ENCODE results near the gene MBTPS2.

DNA sequence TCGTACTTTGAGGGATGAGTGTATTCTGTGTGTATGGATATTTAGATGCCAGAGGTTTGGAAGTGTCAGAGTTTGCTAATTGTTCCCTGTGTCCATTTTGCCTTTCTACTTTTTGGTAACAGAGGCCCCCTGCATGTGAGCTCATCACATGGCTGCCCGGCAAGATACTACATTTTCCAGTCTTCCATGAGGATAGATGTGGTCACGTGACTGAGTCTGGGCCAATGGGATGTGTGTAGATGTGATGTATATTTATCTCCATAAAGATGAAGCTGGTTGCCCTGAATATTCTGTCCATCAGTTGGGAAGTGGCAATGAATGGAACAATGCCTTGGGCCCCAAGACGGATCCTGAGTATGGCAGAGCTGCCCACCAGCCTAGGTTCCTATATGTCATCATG lies 72.1 kb downstream of the MBTPS2 start:
- no peak for TF ChIP-seq POLR2AphosphoS5 (IDR thresholded peaks at IDR 0.05)
- no peak for TF ChIP-seq CTCF (IDR thresholded peaks at IDR 0.05 in 8 of 11, conservative IDR thresholded peaks at IDR 0.05 in 3 of 11)
- TF ChIP-seq POLR2A (IDR thresholded peaks at IDR 0.05) = no peak
